Activated CD4-positive, alpha-beta T cell treated with anti-CD3 and anti-CD28 coated beads for 4 hours (primary cell): ENCODE results near the gene ALDOB.
A peak's percentile ranks its signal among the peaks of the same experiment; 100 is the strongest.

Experiments used
- DNase-seq, 2 donors: peaks; one replicate each; pipeline ENCODE4 v3.0.0-alpha.2; 2020

The ALDOB gene

DNA sequence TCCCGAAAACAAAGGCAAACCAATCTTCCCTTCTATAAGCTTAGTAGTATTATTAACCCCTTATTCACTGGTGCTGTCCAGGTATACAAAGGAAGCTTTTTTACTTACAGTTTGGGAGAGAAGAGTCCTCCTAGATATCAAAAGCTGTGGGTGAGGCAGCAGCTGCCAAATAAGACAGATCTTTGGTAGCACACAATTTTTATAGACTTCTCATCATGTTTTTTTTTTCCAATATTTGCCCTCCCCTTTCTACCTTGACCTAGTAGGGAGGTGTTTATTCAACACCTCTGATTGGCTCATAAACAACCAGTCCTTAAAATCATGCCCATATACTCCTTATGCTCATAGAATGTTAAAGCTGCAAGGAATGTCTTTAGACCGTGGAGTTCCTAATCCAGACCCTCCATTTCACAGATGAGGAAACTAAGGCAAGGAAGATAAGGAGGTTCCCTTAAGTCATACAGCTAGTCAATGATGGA lies at the start of gene ALDOB:
Gene ALDOB (minus strand): TSS at position 174 of the 479 bp plus-strand sequence. CDS start 4,887 bp downstream, outside the sequence.
- DNase-seq = no peak

- no peak for DNase-seq
These were observed 48.5 kb upstream of the ALDOB start for GRCh38 chr9:101484046-101484445.

- DNase-seq = no peak
These were observed 45.7 kb upstream of the ALDOB start for GRCh38 chr9:101481261-101481660.

DNA sequence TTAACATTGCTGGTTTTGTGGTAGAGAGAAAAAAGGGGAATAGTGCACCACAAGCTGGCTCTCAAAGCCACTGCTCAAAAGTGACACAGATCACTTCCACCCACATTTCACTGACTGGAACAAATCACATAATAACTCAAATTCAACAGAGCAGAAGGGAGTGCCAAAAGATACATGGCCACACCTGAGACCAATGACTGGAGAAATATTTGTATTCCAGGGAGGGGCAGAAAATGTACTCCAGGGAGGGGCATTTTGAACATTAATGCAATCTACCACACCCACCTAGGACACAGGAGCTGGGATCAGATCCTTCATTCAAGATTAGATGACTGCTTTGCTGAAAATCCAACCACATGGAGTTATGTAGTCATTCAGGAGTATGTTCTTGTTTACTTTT lies 44.8 kb upstream of the ALDOB start:
- no peak for DNase-seq

DNA sequence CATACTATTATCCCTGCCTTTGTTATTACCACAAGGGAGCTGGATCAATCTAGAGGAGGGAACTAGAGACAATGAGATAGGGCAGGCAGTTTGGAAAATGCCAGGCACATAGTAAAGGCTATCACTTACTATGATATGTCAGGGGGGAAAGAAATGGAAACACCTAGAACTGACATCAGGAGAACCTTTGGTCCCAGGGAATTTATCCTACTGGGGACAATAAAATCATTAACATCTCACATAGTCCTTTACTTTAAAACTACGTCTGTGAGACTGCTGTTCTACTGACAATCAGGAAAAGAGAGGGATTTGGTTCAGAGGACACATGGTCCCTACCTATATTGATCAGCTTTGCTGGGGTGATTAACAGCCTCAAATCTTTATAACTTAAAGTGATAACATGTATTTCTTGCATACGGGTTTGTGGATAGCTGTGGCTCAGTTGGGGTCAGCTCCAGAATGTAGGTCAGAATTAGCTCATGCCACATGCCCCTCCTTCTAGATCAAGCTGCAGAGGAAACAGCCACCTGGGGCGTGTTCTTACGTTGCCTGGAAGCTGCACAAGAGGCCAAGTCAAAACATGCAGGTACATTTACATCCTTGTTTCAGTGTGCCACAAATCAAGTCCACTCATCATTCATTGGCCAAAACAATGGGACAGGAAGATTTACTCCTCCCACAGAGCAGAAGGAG lies 43.9 kb upstream of the ALDOB start:
- DNase-seq = no peak

DNA sequence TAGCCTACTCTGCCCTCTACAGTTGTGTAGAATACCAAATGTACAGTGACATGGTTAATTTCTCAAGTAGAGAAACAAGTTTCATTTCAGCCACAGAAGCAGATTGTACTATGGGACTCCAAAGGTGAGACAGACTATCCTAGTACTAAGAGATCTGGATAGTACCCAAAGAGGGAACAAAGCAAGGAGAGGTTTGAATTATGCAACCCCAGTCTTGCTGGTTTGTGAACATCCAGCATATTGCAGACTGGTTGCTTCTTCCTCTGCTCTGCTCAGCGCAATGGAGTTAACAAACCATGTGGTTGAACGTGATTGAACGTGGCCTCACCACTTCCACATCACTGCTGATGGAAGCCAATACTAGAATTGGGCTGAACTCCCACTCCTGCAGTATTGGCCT lies 43.3 kb upstream of the ALDOB start:
- no peak for DNase-seq

DNA sequence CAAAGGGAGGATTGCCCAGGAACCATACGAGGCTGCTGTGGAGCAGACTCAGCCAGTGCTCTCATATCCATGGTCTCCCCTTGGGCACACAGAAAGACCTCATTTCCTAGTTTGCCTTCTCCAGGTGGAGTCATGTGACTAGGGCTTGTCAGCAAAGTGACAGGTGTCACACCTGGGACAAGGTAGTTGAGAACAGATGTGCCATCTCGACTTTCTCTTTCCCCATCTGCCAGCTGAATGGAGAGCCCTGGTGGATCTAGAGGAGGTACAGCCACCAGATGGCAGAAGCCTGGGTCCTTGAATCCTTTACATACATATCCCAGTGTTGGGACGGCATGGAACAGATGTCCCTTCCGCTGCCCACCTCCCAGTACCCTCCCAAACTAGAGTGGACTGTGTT lies 42.9 kb upstream of the ALDOB start:
- no peak for DNase-seq

DNA sequence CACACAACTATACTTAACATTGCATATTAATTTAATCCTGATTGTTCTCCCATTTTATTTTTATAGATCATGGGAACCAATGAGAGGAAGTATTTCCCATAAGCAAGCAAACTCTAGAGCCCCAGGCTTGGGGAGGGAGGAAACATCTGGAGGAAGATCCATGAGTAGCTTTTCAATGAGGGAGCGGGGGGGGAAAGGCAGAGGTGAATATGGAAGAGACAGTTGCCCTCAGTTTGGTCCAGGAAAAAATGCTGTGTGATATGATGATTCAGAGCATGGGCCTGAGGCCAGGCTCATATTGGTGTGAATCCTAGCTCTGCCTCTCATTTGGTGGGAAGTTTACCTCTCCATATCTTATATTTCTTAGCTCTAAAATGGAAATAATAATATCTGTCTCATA lies 42.2 kb upstream of the ALDOB start:
- DNase-seq = no peak

GRCh38 chr9:101477214-101477613 lies 41.6 kb upstream of the ALDOB start:
- DNase-seq = no peak

GRCh38 chr9:101476576-101477208 lies 41.1 kb upstream of the ALDOB start:
- no peak for DNase-seq

DNA sequence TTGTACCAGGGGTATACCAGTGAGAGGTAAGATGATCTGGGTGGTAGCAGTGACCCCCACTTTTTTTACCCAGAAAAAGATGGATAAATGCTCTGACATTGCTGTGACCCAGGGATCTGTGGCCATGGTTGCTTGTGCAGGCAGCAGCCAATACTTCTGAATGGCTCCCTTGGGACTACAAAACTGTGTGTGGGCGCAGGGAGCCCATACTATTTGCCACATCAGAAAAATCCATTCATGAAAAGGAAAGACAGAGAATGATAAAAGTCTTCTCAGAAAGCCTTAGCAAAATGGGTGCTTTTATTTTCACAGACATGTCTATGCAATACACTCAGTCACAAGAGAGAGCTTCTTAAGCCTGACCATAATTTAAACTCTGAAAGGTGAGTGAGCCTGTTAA lies 37.3 kb upstream of the ALDOB start:
- DNase-seq = no peak

DNA sequence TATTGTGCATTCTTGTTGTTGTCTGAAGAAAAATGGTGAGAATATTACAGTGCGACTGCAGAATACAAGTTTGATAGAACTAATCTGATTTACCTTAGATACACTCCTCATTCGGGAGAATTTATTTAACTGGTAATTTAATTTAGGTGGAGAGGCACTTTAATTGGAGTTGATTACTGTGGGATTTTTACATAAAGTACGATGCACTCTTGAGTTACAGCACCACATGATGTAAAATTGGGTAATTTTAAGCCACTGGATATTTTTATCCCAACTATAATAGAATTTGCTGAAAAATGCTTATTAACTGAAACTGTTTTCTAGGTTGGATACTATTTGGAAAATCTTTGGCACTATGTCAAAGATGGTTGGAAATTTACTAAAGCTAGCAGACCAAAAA lies 35.4 kb upstream of the ALDOB start:
- no peak for DNase-seq

DNA sequence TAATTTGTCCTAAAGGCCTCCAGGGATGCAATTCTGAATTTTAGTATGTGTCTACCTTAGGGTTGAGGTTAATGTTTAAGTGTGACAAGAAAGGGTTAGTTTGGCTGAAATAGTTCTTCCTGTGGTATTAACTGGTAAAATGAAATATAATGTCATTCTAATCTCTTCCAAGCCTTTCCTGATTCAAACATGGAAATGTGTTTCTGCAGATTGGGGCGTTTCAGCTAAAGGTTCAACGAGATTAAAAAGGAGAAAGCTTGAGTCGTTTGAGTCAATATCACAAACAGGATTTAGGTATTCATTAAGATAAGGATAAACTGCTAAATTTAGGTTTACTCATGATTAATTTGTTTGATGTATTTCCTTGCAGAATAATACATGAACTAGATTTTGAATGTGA lies 34.4 kb upstream of the ALDOB start:
- DNase-seq = no peak

GRCh38 chr9:101469026-101469425 lies 33.5 kb upstream of the ALDOB start:
- no peak for DNase-seq

DNA sequence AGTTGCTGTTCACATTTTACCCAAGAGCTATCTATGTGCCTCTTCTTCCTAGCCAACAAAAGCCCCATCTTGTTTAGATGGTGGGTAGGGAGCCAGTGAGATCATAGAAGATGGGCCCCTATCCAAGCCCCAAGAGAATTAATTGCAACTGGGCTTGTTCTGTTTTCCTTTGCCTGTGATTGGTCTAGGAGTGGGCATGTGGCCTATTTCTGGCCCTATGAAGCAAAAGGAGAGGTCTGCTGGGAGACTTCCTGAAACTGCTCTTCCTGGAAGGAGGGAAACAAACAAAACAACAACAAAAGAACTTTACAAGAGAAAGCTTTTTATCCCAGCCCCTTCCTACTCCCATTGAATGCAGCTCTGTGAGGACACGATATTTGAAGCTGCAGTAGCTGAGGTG lies 32.5 kb upstream of the ALDOB start:
- no peak for DNase-seq

DNA sequence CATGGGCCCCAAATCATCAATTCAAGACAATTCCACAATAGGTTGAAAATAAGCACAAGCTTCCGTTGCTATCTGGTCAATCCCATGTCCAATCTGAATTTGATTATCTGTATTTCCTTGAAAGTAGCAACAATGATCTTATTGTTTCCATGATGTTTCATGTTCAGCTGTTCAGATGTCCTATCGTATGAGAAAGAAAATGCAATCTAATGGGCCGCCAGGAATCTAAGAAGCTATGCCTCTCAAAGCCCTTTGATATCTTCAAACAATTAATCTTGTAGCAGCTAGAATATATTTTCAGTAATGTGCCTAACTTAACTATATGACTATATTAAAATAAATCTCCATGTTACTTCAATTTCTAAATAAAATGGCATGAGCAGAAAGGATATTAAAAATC lies 32.1 kb upstream of the ALDOB start:
- no peak for DNase-seq

- no peak for DNase-seq
These were observed 31.3 kb upstream of the ALDOB start for GRCh38 chr9:101466863-101467262.

DNA sequence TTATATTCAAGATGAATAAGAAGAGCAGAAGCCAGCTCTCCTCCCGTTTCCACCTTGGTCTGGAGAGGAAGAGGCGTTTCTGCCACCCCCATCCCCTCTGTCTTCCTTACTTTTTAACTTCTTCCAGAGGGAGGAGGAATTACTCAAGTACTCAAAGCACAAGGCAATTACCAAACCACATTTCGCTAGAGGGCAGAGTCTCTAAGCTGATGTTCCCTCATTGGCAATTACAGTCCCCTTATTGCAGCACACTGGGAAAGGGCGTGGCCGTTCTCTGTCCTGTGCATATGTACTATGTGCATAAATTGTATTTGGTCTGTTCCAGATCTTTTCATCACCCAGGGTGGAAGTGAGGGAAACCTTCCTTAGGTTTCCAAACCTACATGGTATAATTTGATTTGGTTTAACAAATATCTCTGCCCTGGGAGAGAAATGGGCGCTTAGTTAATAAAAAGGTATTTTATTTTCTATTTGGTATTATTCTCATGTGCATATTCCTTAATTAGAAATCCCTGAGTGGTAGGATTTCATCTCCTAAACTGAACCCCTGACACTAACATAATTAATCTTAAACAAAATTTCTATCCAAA lies 29.8 kb upstream of the ALDOB start:
- DNase-seq = no peak

GRCh38 chr9:101463397-101463796 lies 27.8 kb upstream of the ALDOB start:
- DNase-seq = no peak

DNA sequence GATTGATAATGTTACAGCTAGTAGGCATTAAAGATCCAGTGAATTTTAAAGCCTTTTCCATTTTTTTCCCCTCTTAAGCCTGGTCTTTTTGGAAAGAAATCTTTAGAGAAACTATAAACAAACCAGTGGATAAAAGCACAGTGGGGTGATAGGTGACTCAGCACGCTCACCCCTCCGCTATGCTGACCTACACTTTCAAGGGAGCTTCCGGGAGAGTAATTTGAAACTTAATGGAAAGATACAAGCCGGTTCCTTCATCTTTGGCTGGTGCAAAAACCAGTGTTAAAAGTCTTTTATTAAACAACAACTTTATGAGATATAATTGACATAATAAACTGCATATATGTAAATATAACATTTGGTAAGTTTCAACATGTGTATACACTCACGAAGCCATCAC lies 27.0 kb upstream of the ALDOB start:
- DNase-seq = no peak

DNA sequence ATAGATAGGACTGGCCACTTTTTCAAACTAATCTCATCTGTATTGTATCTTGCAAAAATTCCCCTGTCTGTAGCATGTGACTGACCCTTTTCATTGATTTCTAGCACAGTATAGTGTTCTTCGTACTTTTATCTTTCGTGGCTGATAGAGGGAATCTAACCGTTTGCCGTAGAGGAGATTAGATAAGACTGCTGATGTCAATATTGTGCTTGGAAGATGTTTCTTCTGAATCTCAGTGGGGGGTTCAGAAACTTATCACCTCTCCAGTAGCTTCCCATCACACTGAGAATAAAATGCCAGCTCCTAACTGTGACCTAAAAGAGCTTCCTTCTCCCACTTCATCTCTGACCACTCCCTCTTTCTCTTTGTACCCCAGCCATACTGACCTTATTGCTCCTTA lies 25.4 kb upstream of the ALDOB start:
- no peak for DNase-seq

DNA sequence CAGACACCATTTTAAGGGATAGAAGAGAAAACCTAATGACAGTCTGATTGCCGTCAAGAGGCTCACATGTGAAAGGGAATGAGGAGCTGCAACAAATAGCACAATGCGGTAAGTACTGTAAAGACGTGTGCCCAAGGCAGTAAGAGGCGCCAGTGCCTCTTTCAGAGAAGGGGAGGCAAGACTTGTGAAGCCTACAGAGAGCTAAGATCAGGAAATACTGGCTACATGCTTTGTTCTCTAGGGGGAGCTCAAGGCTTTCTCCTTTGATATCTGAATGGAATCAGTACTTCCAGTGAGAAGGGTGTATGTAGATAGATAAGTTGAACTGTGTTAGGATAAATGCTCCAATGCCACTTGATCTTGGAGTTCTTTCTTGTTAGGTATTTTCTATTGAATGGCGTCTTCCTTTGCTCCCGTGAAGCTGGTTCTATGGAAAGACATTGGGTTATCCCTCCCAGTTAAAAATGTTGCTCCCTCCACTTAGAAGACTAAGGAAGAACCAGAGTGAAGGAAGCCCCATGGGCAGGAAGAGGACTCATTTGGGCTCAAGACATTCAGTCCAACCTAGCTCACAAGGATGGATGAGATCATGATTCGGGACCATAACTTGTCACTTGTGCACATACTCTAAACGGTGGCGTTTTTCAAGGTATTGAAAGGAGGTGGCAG lies 23.5 kb upstream of the ALDOB start:
- peak in 1 of 2 donors; percentile 4 for DNase-seq

- no peak for DNase-seq
These were observed 21.4 kb upstream of the ALDOB start for GRCh38 chr9:101457003-101457402.
